GM20000 (cell line): ENCODE data around the gene CACHD1.

ENCODE experiments used
- DNase-seq: peaks from one replicate; pipeline ENCODE4 v3.0.0; 2012; ENCODE audit warnings: low spot score
- TF ChIP-seq, protein P1 (sequence below): IDR thresholded peaks from 2 replicates; pipeline ENCODE4 v1.5.1; 2012; ENCODE audit warnings: mild to moderate bottlenecking, control low read depth; ENCODE audit errors: extremely low read depth, missing control alignments

Gene CACHD1

DNA sequence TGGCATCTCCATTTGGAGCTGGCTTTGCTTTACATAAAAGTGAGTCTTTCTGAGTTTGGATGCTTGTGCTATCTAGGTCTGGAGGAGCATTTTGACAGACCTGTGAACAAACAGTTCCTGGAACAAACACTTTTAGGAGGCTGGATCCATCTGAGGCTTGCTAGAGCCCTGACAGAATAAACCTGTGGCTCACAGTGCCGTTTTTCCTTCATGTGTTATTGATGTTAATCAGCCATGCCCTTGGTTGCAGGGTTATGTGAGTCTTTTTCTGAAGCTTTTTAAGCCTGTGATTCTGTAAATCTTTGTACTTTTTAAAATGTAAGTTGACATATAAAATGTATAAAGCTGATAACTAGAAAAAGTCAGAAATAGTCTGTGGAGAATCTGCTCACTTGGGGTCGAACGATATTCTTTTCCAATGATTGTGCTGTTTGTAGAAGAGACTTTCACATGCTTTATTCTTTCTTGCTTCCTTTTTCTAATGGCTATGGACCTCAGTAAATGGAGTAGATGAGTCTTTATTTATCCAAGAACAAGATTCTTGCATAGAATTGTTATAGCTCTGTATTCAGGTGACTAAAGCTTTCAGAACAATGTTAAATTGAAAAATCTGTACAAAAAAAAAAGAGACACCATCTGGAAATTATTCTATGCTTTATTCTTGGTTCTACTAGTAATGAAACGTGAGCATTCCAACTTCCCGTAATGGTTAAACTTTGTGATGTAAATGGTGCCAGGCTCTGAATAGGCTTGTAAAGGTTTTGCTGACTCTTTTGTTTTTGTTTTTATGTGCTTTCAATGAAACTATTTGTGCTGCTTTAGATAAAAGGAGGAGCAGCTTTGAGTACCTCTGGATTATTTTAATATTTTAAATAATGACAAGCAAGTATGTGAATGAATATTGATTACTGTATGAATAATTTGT lies 53.7 kb downstream of the CACHD1 start:
- no peak for DNase-seq
- TF ChIP-seq, protein P1, sequence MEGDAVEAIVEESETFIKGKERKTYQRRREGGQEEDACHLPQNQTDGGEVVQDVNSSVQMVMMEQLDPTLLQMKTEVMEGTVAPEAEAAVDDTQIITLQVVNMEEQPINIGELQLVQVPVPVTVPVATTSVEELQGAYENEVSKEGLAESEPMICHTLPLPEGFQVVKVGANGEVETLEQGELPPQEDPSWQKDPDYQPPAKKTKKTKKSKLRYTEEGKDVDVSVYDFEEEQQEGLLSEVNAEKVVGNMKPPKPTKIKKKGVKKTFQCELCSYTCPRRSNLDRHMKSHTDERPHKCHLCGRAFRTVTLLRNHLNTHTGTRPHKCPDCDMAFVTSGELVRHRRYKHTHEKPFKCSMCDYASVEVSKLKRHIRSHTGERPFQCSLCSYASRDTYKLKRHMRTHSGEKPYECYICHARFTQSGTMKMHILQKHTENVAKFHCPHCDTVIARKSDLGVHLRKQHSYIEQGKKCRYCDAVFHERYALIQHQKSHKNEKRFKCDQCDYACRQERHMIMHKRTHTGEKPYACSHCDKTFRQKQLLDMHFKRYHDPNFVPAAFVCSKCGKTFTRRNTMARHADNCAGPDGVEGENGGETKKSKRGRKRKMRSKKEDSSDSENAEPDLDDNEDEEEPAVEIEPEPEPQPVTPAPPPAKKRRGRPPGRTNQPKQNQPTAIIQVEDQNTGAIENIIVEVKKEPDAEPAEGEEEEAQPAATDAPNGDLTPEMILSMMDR: no peak

DNA sequence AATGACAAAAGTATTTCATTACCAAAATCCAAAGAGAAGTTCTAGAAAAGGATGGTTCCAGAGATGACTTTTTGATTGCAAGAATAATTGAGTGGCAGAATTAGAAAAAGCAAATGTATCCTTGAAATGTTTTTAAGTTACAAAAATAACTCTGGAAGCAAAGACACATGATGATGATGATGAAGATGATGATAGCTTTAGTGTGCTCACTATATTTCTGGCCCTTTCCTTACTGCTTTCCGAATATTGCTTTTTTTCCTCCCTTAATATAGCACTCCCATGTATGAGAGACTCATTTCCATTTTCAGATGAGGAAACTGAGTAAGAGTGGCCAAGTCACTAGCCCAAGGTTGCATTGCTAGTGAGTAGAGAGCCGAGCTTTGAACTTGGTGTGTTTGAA lies 54.7 kb downstream of the CACHD1 start:
- TF ChIP-seq, protein P1: no peak
- DNase-seq: no peak

DNA sequence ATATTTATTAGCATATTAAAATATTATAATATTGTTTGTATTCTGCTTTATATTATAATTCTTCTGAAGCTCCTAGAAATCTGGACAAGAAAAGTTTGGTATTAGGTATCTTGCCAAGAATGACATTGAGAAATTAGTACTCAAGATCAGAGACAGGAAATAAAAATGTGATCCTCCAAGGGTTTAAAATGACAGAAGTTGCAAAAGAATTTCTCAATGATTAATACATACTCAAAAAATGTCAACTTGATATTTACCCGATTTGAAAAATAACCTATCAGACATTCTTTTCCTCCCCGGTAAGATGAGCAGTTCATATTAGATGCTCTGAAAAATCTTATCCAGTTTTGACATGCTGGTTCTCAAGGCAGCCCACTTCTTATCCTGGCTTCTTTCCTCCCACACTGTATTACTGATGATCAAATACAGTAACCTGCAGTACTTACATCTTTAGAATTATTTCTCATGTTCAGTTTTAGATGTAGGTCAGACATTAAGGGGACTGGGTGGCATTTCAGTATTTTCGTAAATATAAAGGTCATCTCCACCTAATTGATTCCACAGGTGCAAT lies 55.3 kb downstream of the CACHD1 start:
- TF ChIP-seq, protein P1: no peak
- DNase-seq: no peak

DNA sequence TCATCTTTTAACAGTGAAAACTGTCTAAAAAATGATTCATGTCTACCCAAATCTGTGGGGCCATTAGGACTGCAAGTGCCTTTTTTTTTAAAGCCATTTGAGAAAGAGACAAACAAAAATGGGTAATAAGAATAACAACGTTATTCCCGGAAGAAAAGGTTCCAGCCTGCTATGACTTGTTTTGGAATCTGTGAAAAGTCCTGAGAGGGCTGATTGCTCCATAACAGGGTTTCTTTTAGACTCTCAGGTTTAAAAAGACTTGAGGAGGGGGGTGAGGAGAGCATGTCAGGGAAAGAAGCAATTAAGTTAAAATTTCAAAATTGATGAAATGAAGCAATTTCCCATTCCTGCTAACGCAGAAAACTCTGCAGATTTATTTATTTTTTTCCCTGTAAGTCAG lies 56.4 kb downstream of the CACHD1 start:
- TF ChIP-seq, protein P1: no peak
- DNase-seq: no peak

DNA sequence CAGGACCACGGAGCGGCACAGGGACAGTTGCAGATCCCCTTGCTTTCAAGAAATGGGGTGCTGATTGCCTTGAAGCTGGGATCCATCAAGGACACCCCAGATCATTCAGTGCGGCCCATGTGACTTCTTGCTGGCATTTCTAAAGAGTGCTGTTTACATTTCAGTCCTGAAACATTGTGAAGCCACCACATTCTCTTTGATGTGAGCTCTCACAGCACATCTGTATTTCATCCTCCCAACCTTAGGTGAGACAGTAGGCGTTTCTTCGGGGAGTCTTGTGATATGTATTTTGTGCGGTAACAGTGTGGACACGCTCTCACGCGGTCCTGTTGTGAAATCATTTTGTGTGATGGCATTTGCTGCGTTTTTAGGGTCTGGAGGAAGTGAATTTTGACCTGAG lies 57.2 kb downstream of the CACHD1 start:
- TF ChIP-seq, protein P1: no peak
- no peak for DNase-seq

DNA sequence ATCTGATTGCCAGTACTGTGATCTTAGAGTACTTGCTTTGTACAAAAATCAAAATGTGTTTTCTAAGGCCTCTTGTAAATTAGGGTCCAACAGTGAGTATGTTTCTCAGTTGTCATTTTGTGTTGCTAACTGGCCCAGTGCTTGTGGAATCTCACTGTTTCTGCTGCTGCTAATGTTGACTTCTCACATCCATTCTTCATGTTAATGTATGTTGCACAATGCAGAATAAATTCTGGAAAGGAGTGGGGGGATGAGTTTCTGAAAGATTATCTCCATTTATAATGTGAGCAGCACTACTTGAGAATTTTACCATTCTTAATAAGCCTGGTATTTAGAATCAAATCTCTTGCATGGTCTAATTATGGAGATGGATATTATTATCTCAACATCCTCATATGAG lies 57.9 kb downstream of the CACHD1 start:
- TF ChIP-seq, protein P1: no peak
- DNase-seq: no peak

DNA sequence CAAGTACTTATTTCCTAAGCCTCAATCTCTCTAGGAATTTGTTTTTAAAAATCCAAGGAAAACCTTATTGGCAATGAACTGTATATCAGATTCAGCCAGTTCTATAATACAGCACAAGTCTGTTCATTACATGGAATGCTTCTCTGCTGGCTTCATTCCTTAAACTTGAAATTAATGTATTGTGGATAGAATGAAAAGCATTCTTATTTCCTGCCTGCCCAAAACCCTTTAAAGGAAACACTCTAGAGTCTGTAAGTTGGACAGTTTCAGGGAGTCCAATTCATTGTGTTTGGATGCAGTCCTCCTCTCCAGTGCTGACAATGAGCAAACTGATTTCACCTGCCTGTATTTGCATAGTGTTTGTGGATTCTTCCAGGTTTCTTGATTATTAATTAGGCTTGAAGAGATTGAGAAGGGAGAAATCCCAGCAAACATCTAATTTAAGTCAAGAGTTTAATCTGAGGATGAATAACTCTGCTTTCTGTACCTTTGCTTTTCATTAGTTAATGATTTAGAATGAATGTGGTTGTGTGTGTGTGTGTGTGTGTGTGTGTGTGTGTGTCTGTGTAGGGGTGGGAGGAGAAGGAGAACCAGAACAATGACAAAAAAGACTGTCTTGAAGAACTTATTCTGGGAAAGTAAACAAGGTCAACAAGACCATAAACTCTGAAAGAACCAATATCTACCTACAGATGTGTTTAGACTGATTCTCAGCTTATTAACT lies 61.2 kb downstream of the CACHD1 start:
- TF ChIP-seq, protein P1: no peak
- no peak for DNase-seq
